ENCODE data around the gene GID4. TPM values are rescaled to one million over a fixed set of nuclear protein-coding genes. Genes with fewer than 3 reads are reported as not detected.

The GID4 gene
- total and polyA plus RNA-seq, 2 of the 13 experiments (the other 11 are each of a cell fraction or from before 2014, with no cell fraction given) = 4.3 to 6.1 TPM

DNA sequence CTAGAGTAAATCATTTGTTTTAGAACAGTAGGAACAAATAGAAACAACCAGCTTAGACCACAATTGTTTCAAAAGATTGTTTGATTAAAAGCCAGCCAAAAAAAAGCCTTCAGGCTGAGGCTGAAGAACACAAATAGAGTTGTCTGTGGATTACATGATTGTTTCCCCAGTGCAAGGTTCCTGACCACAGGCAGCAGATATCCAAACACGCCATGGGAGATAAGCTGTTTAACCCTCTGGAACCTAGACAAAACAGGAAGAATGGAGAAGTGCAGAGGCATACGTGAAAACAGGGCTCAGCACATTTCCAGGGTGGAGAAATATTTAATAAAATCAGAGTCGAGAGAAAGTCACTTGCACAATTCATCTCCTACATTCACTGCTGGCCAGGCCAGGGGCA is 21.2 kb upstream of the GID4 start (continued):
- peak; percentile 52 for TF ChIP-seq MED1 (CRISPR knock-in tag; IDR thresholded peaks at IDR 0.05)
- peak; percentile 76; the same call in 1 of the 2 replicates for TF ChIP-seq GATA4 (IDR thresholded peaks at IDR 0.05; ENCODE audit: borderline replicate concordance, low read depth)
- TF ChIP-seq SRF (IDR thresholded peaks at IDR 0.05; ENCODE audit: low read depth, low read length) = no peak
- no peak for TF ChIP-seq PRPF4 (IDR thresholded peaks at IDR 0.05; ENCODE audit: low read depth, low read length, poor library complexity, severe bottlenecking)
- TF ChIP-seq, protein P1, sequence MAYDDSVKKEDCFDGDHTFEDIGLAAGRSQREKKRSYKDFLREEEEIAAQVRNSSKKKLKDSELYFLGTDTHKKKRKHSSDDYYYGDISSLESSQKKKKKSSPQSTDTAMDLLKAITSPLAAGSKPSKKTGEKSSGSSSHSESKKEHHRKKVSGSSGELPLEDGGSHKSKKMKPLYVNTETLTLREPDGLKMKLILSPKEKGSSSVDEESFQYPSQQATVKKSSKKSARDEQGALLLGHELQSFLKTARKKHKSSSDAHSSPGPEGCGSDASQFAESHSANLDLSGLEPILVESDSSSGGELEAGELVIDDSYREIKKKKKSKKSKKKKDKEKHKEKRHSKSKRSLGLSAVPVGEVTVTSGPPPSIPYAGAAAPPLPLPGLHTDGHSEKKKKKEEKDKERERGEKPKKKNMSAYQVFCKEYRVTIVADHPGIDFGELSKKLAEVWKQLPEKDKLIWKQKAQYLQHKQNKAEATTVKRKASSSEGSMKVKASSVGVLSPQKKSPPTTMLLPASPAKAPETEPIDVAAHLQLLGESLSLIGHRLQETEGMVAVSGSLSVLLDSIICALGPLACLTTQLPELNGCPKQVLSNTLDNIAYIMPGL (CRISPR knock-in tag; IDR thresholded peaks at IDR 0.05; ENCODE audit: borderline replicate concordance in 1 of 2, low read depth in 1 of 2) = 0 out of 4 replicates have a peak, but pooled peaks of 1 of the 2 experiments have one; percentile 5
- no peak for TF ChIP-seq HOXD1 (CRISPR knock-in tag; IDR thresholded peaks at IDR 0.05)
- 0 out of 2 replicates have a peak, but pooled peaks have one; percentile 11 for TF ChIP-seq NR2F2 (IDR thresholded peaks at IDR 0.05; ENCODE audit: borderline replicate concordance, low read depth)
- peak; percentile 49; the same call in 1 of the 2 replicates for TF ChIP-seq FOXA3 (CRISPR knock-in tag; IDR thresholded peaks at IDR 0.05)
- peak; percentile 10; the same call in 1 of the 2 replicates for TF ChIP-seq HOXA5 (CRISPR knock-in tag; IDR thresholded peaks at IDR 0.05)
- no peak for TF ChIP-seq POLR2A (IDR thresholded peaks at IDR 0.05; ENCODE audit: insufficient read depth in 1 of 2, low read depth in 2 of 2, low read length in 2 of 2)
- TF ChIP-seq ZNF652 (CRISPR knock-in tag; IDR thresholded peaks at IDR 0.05; ENCODE audit: borderline replicate concordance, low read depth) = peak; percentile 97
- TF ChIP-seq GFI1 (CRISPR knock-in tag; IDR thresholded peaks at IDR 0.05; ENCODE audit: borderline replicate concordance) = peak; percentile 49
- no peak for TF ChIP-seq ESRRA (CRISPR knock-in tag; IDR thresholded peaks at IDR 0.05; ENCODE audit: low read depth)
- TF ChIP-seq HNF4G (IDR thresholded peaks at IDR 0.05; ENCODE audit: borderline replicate concordance, low read depth, low read length) = peak; percentile 20; the same call in 1 of the 2 replicates
- TF ChIP-seq HNF4G (CRISPR knock-in tag; IDR thresholded peaks at IDR 0.05; ENCODE audit: borderline replicate concordance, low read depth) = no peak
- TF ChIP-seq ZNF326 (CRISPR knock-in tag; IDR thresholded peaks at IDR 0.05; ENCODE audit: borderline replicate concordance) = no peak
- TF ChIP-seq KLF16 (CRISPR knock-in tag; IDR thresholded peaks at IDR 0.05) = no peak
- peak; percentile 90 for TF ChIP-seq SOX5 (CRISPR knock-in tag; IDR thresholded peaks at IDR 0.05; ENCODE audit: borderline replicate concordance)
- TF ChIP-seq REL (CRISPR knock-in tag; conservative IDR thresholded peaks at IDR 0.05) = no peak
- TF ChIP-seq SAP130 (CRISPR knock-in tag; IDR thresholded peaks at IDR 0.05; ENCODE audit: low read depth) = peak; percentile 66
- TF ChIP-seq ZNF605 (CRISPR knock-in tag; IDR thresholded peaks at IDR 0.05) = no peak
- TF ChIP-seq WIZ (CRISPR knock-in tag; IDR thresholded peaks at IDR 0.05) = no peak
- 0 out of 2 replicates have a peak, but pooled peaks have one; percentile 56 for TF ChIP-seq ZNF598 (CRISPR knock-in tag; IDR thresholded peaks at IDR 0.05; ENCODE audit: borderline replicate concordance)
- TF ChIP-seq, protein P2, sequence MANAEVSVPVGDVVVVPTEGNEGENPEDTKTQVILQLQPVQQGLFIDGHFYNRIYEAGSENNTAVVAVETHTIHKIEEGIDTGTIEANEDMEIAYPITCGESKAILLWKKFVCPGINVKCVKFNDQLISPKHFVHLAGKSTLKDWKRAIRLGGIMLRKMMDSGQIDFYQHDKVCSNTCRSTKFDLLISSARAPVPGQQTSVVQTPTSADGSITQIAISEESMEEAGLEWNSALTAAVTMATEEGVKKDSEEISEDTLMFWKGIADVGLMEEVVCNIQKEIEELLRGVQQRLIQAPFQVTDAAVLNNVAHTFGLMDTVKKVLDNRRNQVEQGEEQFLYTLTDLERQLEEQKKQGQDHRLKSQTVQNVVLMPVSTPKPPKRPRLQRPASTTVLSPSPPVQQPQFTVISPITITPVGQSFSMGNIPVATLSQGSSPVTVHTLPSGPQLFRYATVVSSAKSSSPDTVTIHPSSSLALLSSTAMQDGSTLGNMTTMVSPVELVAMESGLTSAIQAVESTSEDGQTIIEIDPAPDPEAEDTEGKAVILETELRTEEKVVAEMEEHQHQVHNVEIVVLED (CRISPR knock-in tag; IDR thresholded peaks at IDR 0.05; ENCODE audit: borderline replicate concordance) = peak; percentile 26; the same call in 1 of the 2 replicates
- peak; percentile 24; the same call in 1 of the 2 replicates for TF ChIP-seq ZNF710 (CRISPR knock-in tag; IDR thresholded peaks at IDR 0.05; ENCODE audit: borderline replicate concordance)
- TF ChIP-seq BRD4 (CRISPR knock-in tag; IDR thresholded peaks at IDR 0.05) = no peak
- 0 out of 2 replicates have a peak, but pooled peaks have one; percentile 44 for TF ChIP-seq TARDBP (CRISPR knock-in tag; IDR thresholded peaks at IDR 0.05)

All from HepG2 (cell line).